ENCODE measurements around the gene BCL2. TPM values are rescaled to one million over a fixed set of nuclear protein-coding genes. Genes with fewer than 3 reads are reported as not detected.
"Not testable (repeated sequence)": the region's sequence is repeated elsewhere in the genome, so short reads cannot be mapped to it uniquely, and the experiment has no call there.

The BCL2 gene
- total RNA-seq, 1 experiment from 2014 or later, result 2.7 TPM

DNA sequence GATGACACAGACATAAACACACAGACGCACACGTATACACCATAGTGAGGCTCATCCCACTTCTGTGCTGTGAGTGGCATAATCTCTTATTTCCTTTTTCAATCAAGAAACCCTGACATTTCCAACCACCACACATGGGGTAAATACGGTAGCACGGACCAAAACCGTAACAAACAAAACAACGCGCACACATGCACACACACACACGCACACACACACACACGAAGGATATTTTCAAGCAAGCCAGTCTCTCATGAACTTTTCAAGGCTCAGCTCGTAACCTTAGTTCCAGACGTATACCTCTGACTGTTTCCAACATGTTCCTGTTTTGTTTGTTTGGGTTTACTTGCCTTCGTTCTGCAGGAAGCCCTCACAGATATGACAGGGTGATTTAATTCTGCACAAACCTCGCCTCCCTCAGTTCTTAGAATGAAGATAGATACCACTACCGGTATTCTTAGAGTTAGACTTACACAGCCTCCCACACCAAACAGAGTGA lies 119.8 kb downstream of the BCL2 start:
- no peak for DNase-seq (ENCODE audit: low spot score)

DNA sequence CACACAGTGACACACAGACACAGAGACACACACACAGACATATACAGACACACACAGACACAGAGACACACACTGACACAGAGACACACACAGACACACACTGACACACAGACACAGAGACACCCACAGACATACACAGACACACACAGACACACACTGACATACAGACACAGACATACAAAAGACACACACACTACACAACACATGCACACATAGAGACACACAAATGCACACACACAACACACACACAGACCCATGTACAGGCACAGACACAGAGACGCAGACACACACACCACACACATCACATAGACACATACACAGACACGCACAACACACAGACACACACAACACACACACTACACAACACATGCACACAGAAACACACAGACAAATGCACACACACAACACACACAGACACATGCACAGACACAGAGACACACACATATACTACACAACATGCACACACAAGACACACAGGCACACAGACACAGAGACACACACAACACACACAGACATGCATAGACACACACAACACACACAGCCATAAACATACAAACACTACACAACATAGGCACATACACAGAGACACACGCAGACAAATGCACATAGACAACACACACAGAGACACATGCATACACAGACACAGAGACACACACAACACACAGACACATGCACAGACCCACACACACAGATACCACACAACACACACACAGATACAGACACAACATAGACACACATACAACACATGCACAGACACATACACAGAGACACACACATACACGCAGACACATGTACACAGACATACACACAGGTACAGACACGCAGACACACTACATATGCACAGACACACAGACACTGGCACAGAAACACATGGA lies 120.5 kb downstream of the BCL2 start:
- DNase-seq (ENCODE audit: low spot score), result no peak

DNA sequence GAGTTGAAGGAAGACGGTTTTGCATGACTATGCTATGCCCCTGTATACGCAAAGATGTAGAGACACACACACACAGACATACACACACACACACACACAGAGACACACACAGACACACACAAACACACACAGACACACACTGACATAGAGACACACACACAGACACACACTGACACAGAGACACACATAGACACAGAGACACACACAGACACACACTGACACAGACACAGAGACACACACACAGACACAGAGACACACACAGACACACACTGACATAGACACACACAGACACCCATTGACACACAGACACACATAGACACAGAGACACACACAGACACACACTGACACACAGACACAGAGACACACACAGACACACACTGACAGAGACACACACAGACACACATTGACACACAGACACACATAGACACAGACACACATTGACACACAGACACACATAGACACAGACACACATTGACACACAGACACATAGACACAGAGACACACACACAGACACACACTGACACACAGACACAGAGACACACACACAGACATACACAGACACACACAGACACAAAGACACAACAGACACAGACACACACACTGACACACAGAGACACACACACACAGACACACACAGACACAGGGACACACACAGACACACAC lies 121.3 kb downstream of the BCL2 start:
- no peak for DNase-seq (ENCODE audit: low spot score)

DNA sequence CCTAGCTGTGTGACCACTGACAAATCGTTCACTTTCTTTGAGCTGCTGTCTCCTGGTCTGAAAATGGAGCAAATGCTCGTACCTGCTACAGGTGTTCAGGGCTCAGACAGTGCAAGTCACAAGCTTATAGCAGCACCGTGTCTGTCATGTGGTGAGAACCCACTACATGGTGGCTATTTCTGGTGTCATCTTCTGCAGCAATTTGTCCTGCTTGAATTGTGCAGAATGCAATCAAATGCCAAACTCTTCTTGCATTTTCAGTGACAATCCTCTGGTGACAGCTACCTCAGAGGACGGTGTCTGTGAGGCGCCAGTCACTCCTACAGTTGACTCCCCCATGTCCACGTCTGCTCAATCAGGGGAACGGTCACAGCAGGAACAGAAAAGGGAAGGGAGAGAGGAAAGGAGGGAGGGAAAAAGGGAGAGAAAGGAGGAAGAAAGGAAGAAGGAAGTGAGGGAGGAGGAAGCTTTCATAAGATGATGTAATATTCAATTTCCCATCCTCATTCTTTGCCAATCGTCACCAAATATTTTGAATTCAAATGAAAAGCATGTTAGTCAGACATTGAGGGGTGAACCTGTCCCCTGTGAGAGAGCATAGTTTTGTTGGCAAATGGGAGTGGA lies 122.2 kb downstream of the BCL2 start:
- no peak for DNase-seq (ENCODE audit: low spot score)

DNA sequence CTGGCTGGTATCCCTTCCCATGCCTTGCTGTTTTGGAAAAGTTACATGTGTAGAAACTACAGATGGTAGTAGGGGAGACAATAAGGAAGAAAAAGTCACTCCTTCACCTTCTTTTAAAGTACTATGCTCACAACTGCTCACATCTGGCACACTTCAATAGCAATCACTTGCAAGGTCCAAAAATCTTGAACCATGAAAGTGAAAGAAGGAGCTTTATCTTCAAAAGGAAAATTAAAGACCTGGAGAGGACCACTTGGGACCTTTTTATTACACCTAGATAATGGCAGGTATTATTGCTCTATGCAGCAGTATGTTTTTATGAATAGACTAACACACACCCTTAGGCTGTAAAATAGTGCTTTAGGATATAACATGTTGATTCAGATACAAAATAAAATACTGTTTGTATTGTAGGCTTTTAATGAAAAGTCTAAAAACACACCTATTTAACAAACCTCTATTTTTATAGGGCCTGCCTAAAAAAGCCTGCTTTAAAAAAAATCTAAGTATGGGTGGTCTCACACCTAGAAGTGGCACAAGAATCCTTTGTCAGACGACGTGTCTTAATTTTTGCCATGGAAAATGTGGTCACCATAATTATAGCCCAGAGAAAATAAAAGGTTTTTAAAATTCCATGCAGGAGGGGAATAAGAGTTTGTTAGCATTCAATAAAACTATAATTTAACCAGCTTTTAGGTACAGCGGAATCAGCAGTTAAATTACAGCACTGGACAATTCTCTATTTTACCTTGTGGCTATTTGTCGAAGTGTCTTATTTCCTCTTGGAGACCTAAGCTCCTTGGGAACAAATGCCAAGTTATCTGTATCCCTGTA lies 124.0 kb downstream of the BCL2 start:
- no peak for DNase-seq (ENCODE audit: low spot score)

DNA sequence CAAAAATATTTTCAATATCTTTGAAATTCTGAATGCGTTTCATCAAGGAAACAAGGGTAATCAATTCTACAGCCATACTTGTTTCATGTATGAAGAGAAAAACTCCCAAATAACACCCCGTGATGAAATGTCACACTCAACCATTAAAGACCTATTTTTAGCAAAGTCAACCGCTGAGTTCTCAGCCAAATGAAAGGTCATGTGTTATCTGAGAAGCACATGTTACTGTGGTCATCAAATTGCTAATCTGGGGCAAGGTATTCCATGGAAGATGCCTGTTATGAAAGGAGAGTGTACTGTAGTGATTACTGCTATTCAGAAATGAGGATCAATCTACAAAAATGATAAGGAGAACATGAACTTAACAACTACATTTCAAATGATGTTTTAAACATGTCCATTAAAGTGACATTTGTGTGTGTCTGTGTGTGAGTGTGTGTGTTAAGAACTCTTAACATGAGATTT lies 126.7 kb downstream of the BCL2 start:
- no peak for DNase-seq (ENCODE audit: low spot score)

DNA sequence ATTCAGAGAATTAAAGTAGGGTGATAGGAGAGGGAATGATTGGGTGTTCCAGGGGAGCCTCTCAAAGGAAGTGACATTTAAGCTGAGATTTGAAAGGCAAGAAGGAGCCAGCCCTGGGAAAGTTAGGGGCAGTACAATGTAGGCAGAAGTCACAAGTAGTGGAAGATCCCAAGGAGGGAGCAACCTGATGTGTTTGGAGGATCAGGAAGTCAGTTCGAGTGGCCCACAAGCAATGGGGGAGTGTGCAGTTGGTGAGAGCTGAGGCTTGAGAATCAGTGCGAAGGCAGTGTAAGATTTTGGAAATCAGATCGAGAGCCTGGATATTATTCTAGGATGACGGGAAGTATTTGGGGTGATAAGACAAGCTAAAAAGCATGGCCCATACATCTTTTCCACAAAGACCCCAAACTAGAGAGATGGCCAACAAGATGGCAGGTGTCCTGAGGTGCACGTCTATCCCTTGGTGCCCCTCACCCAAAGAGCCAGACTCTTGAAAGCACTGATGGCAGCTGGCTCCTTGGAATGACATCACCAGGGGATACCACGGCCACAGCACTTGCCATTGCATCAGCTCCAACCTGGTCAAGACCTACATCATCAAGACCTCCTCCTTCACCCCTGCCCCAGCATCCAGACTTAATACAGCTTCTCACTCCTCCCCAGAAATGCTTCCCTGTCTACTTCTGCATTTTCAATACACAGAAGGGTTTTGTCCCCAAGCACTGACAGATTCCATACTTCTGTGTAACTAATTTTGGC lies 127.3 kb downstream of the BCL2 start:
- no peak for DNase-seq (ENCODE audit: low spot score)

DNA sequence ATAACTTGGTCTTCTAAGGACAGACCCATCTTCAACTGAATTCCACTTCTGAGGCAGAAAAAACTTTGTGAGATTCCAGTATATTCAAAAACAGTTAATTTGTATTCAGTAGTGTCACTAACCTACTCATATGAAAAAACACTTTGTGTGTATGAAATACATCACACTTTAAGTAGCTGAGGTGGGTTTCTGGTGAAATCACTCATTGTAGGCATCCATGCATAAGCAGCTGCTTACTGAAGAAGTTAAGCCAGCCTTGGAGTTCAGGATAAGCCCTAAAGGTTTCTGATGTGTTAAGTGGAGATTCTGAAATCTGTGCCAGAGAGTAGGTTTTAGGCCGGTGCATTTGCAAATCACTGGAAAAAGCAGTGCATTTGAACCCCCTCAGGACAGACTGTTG lies 128.2 kb downstream of the BCL2 start:
- DNase-seq (ENCODE audit: low spot score), result no peak

DNA sequence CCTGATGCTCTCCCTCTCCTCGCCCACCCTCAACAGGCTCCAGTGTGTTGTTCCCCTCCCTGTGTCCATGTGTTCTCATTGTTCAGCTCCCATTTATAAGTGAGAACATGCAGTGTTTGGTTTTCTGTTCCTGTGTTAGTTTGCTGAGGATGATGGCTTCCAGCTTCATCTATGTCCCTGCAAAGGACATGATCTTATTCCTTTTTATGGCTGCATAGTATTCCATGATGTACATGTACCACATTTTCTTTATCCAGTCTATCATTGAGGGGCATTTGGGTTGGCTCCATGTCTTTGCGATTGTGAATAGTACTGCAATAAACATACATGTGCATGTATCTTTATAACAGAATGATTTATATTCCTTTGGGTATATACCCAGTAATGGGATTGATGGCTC lies 128.7 kb downstream of the BCL2 start:
- not testable (repeated sequence) for DNase-seq (ENCODE audit: low spot score)

DNA sequence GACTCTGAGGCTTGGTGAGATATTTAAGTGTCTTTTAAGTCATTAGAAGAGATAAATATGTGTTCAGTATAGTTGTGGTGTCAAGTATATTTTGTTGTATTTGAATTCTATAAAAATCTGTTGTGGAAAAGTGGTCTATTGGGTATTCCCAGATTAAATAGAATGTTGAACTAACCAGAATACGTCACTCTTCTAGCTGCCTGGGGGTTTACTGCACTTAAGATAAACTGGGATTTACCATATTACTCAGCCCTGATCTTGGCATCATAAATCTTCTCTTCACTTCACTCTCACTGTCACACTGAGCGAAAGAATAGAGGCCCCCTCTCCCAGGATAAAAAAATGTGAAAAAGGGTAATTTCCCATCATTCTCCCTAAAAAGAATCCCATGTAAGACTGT lies 129.8 kb downstream of the BCL2 start:
- no peak for DNase-seq (ENCODE audit: low spot score)

DNA sequence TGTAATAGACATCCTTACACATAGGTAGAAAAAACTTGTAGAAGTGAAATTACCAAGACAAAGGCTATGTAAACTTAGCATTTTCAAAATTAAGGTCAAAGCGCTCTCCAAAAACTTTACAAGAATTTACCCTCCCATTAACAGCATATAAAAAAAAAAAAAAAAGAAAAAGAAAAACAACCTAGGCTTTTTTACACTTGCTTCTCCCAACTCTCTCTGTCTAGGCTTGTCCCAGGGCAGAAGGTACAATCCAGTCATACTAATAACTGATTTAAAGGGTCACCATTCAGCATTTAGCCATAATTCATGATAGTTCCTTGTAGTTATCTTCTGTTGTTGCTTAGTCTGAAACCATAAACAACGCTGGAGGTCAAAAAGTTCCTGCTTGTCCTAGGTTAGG lies 130.5 kb downstream of the BCL2 start:
- no peak for DNase-seq (ENCODE audit: low spot score)

DNA sequence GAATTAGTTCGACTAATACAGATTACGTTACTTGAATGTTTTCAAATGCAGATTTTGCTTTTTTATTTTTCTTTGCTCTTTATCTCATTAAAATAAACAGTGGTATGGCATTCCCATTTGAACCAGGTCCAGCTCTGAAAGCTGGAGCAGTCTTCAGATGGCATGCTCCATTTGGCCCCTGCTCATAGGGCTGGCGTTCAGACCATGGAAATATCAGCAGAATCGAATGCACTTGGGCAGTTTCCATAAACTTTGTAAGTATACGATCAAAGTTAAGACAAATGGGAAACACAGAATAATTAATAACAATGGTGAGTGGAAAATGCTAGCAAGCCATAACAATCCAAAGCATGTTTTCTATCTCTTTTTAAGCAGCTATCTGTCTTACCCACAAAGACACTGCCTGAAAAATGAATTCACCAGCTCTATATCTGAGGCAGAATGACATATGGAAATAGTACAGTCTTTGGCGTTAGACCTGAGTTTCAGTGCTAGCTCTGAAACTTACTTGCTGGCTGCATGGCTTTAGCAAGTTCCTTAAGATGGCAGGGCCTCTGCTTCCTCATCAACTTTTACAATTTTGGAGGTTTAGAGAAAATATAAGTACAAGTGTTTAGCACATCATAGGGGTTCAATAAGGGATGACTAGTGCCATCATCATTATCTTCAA lies 131.6 kb downstream of the BCL2 start:
- DNase-seq (ENCODE audit: low spot score), result no peak

DNA sequence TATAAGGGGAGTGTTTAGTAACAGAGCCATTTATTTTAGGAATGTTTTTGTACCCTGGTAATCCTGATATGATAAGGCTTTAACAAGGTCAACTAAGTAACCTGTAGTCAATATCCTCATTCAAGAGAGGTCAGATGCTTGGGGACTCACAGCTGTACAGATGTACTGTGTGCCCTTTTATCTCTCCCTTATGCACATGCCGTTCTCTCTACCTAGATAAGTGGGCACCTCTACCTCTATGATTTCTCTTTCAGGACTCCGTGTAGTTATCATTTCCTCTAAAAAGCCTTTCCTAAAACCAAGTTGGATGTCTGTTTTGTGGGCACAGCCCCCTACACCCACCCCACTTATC lies 132.4 kb downstream of the BCL2 start:
- DNase-seq (ENCODE audit: low spot score), result no peak

DNA sequence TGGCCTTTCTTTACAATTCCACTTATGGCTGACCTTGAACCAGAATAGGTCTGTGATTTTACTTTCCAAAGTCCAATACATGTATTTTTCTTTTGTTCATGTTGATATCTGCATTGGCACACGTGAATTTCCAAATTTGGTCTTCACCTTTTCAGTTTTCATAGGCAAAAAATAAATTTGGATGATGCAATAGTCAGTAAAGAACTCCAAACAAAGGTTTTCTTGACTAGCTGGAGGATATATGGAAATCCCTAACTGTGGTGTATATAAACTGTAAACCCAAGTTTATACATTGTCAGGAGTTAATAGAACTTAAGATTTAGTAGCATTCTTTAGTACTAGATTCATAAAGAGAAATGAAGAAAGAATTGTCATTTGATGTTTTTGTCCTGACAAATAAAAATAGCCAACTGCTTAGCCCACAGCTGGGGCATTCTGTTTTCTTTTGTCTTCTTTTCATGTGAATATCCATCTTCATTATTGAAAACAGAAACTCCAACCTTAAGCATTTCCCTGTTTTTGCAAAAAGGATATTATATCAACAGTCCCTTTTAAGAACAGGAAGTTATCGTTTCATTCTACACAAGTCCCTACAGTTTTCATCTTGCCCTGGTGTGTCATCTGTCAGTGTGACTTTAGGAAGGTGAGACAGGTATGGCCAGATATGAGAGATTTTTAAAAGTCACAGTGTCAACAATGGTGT lies 132.9 kb downstream of the BCL2 start:
- DNase-seq (ENCODE audit: low spot score), result no peak

DNA sequence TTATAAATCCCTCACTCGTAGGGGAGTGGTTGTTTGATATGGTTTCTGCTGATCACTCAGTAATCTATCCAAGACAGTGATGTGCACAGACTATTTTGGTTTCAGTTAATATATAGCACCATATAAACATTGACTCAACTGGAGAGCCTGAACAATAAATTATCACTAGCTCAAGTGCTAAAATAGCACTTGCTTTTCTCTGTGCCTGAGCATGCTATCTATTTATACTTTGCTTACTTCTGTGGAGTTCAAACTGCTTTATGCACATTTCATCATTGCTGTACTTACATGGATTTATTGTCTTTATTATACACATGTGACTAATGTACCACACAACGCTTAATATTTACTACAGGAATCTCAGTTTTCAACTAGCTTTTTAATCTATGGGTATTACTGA lies 133.6 kb downstream of the BCL2 start:
- no peak for DNase-seq (ENCODE audit: low spot score)

DNA sequence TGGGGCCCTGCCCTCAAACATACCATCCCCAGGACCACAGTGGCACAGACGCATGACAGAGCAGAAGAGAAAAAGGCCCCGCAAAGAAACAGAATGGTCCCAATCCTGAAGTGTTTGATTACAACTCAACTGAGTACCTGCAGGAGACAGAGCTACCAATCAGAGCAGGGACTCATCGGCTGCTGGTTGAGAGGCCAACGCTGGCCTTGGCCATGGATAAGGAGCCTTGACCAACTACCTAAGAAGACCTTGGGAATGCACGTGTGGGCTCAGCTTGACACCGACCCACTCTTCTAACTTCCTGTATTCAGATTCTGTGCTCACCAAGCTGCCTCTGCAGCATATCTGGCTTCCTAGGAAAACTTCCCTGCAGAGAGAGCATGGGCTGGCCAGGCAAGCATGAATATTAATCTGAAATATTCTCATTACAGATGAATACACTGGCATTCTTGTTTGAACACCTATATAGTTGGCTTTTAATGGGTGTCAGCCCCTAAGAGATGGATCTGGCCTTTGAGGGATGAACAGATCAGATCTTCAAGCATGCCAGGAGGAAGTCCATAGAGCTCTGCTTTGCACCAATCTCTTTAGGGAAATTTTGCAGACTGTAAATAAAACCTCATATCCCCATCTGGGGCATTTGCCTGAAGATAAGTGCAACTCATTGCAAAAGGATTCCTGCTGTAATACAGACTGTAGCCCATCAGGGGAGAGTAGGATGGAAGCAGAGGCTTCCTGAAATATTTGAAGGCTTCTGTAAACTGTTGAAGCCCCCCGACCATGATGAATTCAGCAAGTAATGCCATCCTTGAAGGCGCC lies 135.4 kb downstream of the BCL2 start:
- no peak for DNase-seq (ENCODE audit: low spot score)

DNA sequence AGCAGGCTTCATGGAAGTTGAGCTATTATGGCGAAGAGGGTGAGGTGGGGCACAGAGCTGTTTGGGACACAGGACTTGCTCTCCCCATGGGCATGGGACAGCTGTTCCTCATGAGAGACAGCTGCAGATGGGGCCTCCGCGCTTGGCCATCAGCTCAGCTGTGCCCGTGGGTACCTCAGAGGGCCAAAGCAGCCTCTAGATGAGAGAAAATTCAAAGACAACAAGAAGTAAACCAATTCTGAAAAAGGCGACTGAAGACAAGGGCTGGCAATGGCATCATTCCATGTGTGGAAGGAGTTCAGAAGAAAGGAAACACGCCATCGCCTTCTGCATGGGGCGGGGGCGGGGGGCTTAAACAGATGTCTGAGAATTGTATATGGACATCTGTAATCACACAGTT lies 136.2 kb downstream of the BCL2 start:
- no peak for DNase-seq (ENCODE audit: low spot score)

DNA sequence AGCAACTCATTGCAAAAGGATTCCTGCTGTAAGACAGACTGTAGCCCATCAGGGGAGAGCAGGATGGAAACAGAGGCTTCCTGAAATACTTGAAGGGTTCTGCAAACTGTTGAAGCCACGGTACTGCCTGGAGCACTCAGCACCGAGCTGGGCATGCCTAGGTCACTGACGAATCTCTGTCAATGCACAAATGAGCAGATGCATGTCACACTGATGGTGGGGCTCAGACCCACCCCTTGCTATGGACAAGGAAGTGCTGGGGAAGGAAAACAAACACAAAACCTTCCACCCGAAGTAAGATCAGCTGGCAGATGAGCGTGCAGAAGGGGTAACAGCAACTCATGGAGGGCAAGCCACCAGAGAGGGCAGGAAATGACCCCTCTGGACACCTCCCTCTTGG lies 136.7 kb downstream of the BCL2 start:
- no peak for DNase-seq (ENCODE audit: low spot score)

DNA sequence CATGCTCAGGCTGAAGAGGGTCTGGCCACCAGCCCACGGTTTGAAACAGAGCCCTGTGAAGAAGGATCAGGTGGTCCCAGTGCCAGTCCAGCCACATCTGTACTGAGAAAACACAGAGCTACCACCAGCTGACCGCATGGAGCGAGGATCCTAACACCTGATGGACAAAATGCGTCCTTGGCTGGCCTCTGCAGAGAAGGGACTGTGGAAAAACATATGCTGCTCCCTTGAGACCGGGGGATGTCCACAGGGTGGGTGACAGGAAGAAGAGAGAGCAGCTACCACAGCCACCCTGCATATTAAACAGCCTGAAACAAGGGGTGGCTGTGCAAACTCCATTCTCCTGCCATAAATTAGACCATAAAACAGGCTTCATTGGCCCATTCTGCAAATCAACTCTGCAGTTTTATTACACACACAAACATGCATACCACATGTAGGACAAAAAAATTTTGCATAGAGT lies 137.2 kb downstream of the BCL2 start:
- DNase-seq (ENCODE audit: low spot score), result no peak
